Activated CD4-positive, alpha-beta T cell treated with anti-CD3 and anti-CD28 coated beads, Interleukin-2, amount 50 U/mL, for 24 hours (primary cell): ENCODE measurements around the gene TRIM56.
"Not testable (repeated sequence)": the region's sequence is repeated elsewhere in the genome, so short reads cannot be mapped to it uniquely, and the experiment has no call there.

ENCODE experiments used
- DNase-seq, 2 donors: peaks; one replicate each; pipeline ENCODE4 v3.0.0-alpha.2; 2020; ENCODE audit warnings: low read depth in 1 of 2, low spot score in 1 of 2

TRIM56 gene

GRCh38 chr7:101111261-101111660, 26.0 kb downstream of the TRIM56 start:
- DNase-seq, result no peak

GRCh38 chr7:101112233-101112632, 27.0 kb downstream of the TRIM56 start:
- DNase-seq, result no peak

GRCh38 chr7:101113140-101113539, 27.9 kb downstream of the TRIM56 start:
- DNase-seq, result not testable (repeated sequence)

GRCh38 chr7:101113836-101114235, 28.6 kb downstream of the TRIM56 start:
- no peak for DNase-seq

- DNase-seq, result no peak
Measured at GRCh38 chr7:101114492-101114891, 29.2 kb downstream of the TRIM56 start.

- DNase-seq, result no peak
Measured at GRCh38 chr7:101115215-101115614, 29.9 kb downstream of the TRIM56 start.

GRCh38 chr7:101116898-101117297, 31.6 kb downstream of the TRIM56 start:
- no peak for DNase-seq

- DNase-seq, result no peak
Measured at GRCh38 chr7:101118856-101119255, 33.6 kb downstream of the TRIM56 start.

- no peak for DNase-seq
Measured at GRCh38 chr7:101119876-101120275, 34.6 kb downstream of the TRIM56 start.

GRCh38 chr7:101120315-101120714, 35.0 kb downstream of the TRIM56 start:
- DNase-seq, result no peak

- DNase-seq, result not testable (repeated sequence)
Measured at GRCh38 chr7:101121631-101121990, 36.3 kb downstream of the TRIM56 start.

- DNase-seq, result no peak
Measured at GRCh38 chr7:101121991-101122932, 37.0 kb downstream of the TRIM56 start.

- no peak for DNase-seq
Measured at GRCh38 chr7:101122933-101123702, 37.8 kb downstream of the TRIM56 start.

- no peak for DNase-seq
Measured at GRCh38 chr7:101123703-101124068, 38.4 kb downstream of the TRIM56 start.

- no peak for DNase-seq
Measured at GRCh38 chr7:101124376-101125056, 39.2 kb downstream of the TRIM56 start.

- no peak for DNase-seq
Measured at GRCh38 chr7:101125989-101126650, 40.8 kb downstream of the TRIM56 start.

- peak in 1 of 2 donors; percentile 21 for DNase-seq
Measured at GRCh38 chr7:101126651-101127459, 41.6 kb downstream of the TRIM56 start, which contains the start of gene SERPINE1. Gene SERPINE1 (plus strand): TSS chr7:101127104. CDS start chr7:101128394, 1,290 bp downstream.

GRCh38 chr7:101127460-101128039, 42.3 kb downstream of the TRIM56 start:
- DNase-seq, result no peak

- DNase-seq, result no peak
Measured at GRCh38 chr7:101128040-101128834, 43.0 kb downstream of the TRIM56 start.
